ENCODE data around the gene BORA.

DNA sequence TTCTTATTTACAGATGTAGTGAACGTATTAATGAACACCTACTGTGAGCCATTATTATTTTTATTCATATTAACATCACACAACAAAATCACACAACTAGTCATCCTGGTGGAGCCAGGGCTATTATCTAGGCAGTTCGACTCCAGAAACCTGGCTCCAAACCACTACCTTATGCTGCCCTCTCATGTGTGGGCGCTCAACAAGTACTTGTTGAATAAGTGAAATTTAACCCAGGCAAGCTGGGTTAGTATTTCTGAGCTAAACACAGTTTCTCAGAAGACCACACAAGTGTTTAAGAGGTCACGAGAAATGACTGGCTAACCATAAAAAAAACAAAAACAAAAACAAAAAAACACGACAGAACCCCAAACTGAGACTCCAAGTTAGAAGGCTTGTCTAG lies 33.9 kb upstream of the BORA start:
- TF ChIP-seq, protein P1, sequence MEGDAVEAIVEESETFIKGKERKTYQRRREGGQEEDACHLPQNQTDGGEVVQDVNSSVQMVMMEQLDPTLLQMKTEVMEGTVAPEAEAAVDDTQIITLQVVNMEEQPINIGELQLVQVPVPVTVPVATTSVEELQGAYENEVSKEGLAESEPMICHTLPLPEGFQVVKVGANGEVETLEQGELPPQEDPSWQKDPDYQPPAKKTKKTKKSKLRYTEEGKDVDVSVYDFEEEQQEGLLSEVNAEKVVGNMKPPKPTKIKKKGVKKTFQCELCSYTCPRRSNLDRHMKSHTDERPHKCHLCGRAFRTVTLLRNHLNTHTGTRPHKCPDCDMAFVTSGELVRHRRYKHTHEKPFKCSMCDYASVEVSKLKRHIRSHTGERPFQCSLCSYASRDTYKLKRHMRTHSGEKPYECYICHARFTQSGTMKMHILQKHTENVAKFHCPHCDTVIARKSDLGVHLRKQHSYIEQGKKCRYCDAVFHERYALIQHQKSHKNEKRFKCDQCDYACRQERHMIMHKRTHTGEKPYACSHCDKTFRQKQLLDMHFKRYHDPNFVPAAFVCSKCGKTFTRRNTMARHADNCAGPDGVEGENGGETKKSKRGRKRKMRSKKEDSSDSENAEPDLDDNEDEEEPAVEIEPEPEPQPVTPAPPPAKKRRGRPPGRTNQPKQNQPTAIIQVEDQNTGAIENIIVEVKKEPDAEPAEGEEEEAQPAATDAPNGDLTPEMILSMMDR (conservative IDR thresholded peaks at IDR 0.05; ENCODE audit: low read depth in 2 of 2) = no peak
- TF ChIP-seq EZH2 (IDR thresholded peaks at IDR 0.05; ENCODE audit: low read depth, unreplicated experiment) (no peak), JUNB (IDR thresholded peaks at IDR 0.05; ENCODE audit: unreplicated experiment) (no peak), EZH2phosphoT487 (IDR thresholded peaks at IDR 0.05; ENCODE audit: unreplicated experiment) (no peak), POLR2AphosphoS5 (IDR thresholded peaks at IDR 0.05; ENCODE audit: low read depth) (no peak), CREB1 (CRISPR knock-in tag; IDR thresholded peaks at IDR 0.05; ENCODE audit: low read depth) (no peak), STAT1 (IDR thresholded peaks at IDR 0.05; ENCODE audit: unreplicated experiment) (no peak), NANOG (IDR thresholded peaks at IDR 0.05; ENCODE audit: borderline replicate concordance) (no peak), ZNF114 (CRISPR knock-in tag; IDR thresholded peaks at IDR 0.05) (no peak)
- TF ChIP-seq, protein P2, sequence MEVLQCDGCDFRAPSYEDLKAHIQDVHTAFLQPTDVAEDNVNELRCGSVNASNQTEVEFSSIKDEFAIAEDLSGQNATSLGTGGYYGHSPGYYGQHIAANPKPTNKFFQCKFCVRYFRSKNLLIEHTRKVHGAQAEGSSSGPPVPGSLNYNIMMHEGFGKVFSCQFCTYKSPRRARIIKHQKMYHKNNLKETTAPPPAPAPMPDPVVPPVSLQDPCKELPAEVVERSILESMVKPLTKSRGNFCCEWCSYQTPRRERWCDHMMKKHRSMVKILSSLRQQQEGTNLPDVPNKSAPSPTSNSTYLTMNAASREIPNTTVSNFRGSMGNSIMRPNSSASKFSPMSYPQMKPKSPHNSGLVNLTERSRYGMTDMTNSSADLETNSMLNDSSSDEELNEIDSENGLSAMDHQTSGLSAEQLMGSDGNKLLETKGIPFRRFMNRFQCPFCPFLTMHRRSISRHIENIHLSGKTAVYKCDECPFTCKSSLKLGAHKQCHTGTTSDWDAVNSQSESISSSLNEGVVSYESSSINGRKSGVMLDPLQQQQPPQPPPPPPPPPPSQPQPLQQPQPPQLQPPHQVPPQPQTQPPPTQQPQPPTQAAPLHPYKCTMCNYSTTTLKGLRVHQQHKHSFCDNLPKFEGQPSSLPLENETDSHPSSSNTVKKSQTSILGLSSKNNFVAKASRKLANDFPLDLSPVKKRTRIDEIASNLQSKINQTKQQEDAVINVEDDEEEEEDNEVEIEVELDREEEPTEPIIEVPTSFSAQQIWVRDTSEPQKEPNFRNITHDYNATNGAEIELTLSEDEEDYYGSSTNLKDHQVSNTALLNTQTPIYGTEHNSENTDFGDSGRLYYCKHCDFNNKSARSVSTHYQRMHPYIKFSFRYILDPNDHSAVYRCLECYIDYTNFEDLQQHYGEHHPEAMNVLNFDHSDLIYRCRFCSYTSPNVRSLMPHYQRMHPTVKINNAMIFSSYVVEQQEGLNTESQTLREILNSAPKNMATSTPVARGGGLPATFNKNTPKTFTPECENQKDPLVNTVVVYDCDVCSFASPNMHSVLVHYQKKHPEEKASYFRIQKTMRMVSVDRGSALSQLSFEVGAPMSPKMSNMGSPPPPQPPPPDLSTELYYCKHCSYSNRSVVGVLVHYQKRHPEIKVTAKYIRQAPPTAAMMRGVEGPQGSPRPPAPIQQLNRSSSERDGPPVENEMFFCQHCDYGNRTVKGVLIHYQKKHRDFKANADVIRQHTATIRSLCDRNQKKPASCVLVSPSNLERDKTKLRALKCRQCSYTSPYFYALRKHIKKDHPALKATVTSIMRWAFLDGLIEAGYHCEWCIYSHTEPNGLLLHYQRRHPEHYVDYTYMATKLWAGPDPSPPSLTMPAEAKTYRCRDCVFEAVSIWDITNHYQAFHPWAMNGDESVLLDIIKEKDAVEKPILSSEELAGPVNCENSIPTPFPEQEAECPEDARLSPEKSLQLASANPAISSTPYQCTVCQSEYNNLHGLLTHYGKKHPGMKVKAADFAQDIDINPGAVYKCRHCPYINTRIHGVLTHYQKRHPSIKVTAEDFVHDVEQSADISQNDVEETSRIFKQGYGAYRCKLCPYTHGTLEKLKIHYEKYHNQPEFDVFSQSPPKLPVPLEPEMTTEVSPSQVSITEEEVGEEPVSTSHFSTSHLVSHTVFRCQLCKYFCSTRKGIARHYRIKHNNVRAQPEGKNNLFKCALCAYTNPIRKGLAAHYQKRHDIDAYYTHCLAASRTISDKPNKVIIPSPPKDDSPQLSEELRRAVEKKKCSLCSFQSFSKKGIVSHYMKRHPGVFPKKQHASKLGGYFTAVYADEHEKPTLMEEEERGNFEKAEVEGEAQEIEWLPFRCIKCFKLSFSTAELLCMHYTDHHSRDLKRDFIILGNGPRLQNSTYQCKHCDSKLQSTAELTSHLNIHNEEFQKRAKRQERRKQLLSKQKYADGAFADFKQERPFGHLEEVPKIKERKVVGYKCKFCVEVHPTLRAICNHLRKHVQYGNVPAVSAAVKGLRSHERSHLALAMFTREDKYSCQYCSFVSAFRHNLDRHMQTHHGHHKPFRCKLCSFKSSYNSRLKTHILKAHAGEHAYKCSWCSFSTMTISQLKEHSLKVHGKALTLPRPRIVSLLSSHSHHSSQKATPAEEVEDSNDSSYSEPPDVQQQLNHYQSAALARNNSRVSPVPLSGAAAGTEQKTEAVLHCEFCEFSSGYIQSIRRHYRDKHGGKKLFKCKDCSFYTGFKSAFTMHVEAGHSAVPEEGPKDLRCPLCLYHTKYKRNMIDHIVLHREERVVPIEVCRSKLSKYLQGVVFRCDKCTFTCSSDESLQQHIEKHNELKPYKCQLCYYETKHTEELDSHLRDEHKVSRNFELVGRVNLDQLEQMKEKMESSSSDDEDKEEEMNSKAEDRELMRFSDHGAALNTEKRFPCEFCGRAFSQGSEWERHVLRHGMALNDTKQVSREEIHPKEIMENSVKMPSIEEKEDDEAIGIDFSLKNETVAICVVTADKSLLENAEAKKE (CRISPR knock-in tag; IDR thresholded peaks at IDR 0.05) = no peak
- TF ChIP-seq, protein P3, sequence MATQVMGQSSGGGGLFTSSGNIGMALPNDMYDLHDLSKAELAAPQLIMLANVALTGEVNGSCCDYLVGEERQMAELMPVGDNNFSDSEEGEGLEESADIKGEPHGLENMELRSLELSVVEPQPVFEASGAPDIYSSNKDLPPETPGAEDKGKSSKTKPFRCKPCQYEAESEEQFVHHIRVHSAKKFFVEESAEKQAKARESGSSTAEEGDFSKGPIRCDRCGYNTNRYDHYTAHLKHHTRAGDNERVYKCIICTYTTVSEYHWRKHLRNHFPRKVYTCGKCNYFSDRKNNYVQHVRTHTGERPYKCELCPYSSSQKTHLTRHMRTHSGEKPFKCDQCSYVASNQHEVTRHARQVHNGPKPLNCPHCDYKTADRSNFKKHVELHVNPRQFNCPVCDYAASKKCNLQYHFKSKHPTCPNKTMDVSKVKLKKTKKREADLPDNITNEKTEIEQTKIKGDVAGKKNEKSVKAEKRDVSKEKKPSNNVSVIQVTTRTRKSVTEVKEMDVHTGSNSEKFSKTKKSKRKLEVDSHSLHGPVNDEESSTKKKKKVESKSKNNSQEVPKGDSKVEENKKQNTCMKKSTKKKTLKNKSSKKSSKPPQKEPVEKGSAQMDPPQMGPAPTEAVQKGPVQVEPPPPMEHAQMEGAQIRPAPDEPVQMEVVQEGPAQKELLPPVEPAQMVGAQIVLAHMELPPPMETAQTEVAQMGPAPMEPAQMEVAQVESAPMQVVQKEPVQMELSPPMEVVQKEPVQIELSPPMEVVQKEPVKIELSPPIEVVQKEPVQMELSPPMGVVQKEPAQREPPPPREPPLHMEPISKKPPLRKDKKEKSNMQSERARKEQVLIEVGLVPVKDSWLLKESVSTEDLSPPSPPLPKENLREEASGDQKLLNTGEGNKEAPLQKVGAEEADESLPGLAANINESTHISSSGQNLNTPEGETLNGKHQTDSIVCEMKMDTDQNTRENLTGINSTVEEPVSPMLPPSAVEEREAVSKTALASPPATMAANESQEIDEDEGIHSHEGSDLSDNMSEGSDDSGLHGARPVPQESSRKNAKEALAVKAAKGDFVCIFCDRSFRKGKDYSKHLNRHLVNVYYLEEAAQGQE (IDR thresholded peaks at IDR 0.05; ENCODE audit: unreplicated experiment) = no peak
- TF ChIP-seq, protein P4, sequence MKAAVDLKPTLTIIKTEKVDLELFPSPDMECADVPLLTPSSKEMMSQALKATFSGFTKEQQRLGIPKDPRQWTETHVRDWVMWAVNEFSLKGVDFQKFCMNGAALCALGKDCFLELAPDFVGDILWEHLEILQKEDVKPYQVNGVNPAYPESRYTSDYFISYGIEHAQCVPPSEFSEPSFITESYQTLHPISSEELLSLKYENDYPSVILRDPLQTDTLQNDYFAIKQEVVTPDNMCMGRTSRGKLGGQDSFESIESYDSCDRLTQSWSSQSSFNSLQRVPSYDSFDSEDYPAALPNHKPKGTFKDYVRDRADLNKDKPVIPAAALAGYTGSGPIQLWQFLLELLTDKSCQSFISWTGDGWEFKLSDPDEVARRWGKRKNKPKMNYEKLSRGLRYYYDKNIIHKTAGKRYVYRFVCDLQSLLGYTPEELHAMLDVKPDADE (IDR thresholded peaks at IDR 0.05) = no peak
